ENCODE results near the gene KRTAP4-11. TPM values are rescaled to one million over a fixed set of nuclear protein-coding genes. Genes with fewer than 3 reads are reported as not detected.

The KRTAP4-11 gene
- total RNA-seq, 2 experiments from 2014 or later, result not detected

DNA sequence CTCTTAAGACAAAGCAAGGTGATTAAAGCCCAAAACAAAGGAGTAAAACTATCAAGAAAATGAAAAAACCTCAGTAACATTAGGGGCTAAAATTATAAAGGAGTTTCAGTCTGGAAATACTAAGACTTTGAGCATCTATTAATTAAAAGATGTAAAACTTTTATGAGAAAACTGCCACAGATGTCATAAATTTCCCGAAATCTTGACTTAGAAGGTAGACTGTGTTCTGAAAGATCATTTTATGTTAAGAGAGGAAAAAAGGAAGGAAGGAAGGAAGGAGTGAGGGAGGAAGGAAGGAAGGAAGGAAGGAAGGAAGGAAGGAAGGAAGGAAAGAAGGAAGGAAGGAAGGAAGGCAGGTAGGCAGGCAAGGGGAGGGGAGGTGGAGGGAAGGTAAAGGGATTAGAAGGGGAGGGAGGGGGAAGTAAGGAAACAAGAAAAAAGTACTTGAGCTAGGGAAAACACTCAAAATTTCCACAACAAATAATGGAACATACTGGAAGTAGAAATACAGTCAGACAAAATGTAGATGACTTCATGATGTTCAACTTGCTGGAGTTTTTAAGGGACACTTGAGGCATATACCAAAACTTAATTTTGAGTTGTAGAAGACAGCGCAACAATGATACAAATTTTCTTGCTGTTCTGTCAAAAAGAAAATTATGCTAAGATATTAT is 29.5 kb upstream of the KRTAP4-11 start:
- Histone ChIP-seq H3K79me2 (ENCODE audit: insufficient read depth, low read depth, low read length) (no peaks in the 10 kb centered on the region), H3K4me2 (ENCODE audit: low read length) (no peak overlapping the region), H3K4me1 (ENCODE audit: insufficient read depth, low read length, poor library complexity, severe bottlenecking) (no peaks in the 10 kb centered on the region), H3K9me2 (ENCODE audit: insufficient read depth, low read length) (no peaks in the 10 kb centered on the region), H3K36me3 (ENCODE audit: insufficient read depth, low read length) (no peaks in the 10 kb centered on the region), H3K9me3 (ENCODE audit: low read length) (no peaks in the 10 kb centered on the region; the same call in 1 of the 2 replicates), H2AFZ (ENCODE audit: low read length) (no peak overlapping the region), H3K27ac (ENCODE audit: low read depth, low read length, poor library complexity, severe bottlenecking) (no peak overlapping the region), H3K4me3 (ENCODE audit: low read depth, low read length, poor library complexity, severe bottlenecking) (no peak overlapping the region), H4K20me1 (ENCODE audit: insufficient read depth, low read length) (no peaks in the 10 kb centered on the region)
- no peak for DNase-seq (ENCODE audit: low spot score)
- TF ChIP-seq EZH2phosphoT487 (IDR thresholded peaks at IDR 0.05; ENCODE audit: borderline replicate concordance, low read depth, low read length) (no peak), CTCF (conservative IDR thresholded peaks at IDR 0.05; ENCODE audit: low read length) (no peak)
- CTCF ChIA-PET (ENCODE audit: unreplicated experiment), result no interaction called here
- intact Hi-C loops (cut with micrococcal nuclease; ENCODE audit: unreplicated experiment), result no loop called here
- no TSS peak for BruUV-seq (replicated peaks)
- POLR2A ChIA-PET, result interaction anchor here (0.7 kb wide), 1 partner anchor 394 kb away, joined by 3 read pairs; no protein-coding TSS in a partner anchor

DNA sequence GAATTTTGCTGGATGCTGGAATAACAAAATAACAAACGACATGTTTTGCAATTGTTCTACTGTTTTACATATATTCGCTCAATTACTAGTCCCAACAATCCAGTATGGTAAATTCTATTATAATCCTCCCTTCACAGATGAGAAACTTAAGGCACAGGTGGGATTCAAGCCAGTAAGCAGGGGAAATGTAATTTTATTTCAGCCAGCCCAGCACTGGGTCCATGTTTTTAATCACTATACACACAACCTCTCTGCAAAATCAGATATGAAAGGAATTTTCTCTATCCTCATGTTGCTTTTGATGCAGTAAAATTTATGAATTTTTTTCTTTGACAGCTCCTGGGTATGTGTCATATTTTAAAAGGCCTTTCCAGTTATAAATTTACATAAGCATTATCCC is 27.1 kb upstream of the KRTAP4-11 start:
- H4K20me1 ChIP-seq (ENCODE audit: insufficient read depth, low read length), result no peaks in the 10 kb centered on the region
- DNase-seq (ENCODE audit: low spot score), result no peak
- no peak overlapping the region for H3K4me2 ChIP-seq (ENCODE audit: low read length)
- no peaks in the 10 kb centered on the region for H3K36me3 ChIP-seq (ENCODE audit: insufficient read depth, low read length)
- H3K9me2 ChIP-seq (ENCODE audit: insufficient read depth, low read length), result no peaks in the 10 kb centered on the region
- ChIA-PET POLR2A (no interaction called here), CTCF (ENCODE audit: unreplicated experiment) (no interaction called here)
- peaks cover 7% of the 10 kb centered on the region; the same call in 1 of the 2 replicates for H3K9me3 ChIP-seq (ENCODE audit: low read length)
- BruUV-seq (replicated peaks), result no TSS peak
- H3K27ac ChIP-seq (ENCODE audit: low read depth, low read length, poor library complexity, severe bottlenecking), result no peak overlapping the region
- H3K4me1 ChIP-seq (ENCODE audit: insufficient read depth, low read length, poor library complexity, severe bottlenecking), result no peaks in the 10 kb centered on the region
- H3K79me2 ChIP-seq (ENCODE audit: insufficient read depth, low read depth, low read length), result no peaks in the 10 kb centered on the region
- intact Hi-C loops (cut with micrococcal nuclease; ENCODE audit: unreplicated experiment), result no loop called here
- TF ChIP-seq CTCF (conservative IDR thresholded peaks at IDR 0.05; ENCODE audit: low read length), result no peak
- TF ChIP-seq EZH2phosphoT487 (IDR thresholded peaks at IDR 0.05; ENCODE audit: borderline replicate concordance, low read depth, low read length), result no peak
- H3K4me3 ChIP-seq (ENCODE audit: low read depth, low read length, poor library complexity, severe bottlenecking), result no peak overlapping the region
- H2AFZ ChIP-seq (ENCODE audit: low read length), result no peak overlapping the region

- Histone ChIP-seq H3K4me3 (ENCODE audit: low read depth, low read length, poor library complexity, severe bottlenecking) (no peak overlapping the region), H4K20me1 (ENCODE audit: insufficient read depth, low read length) (no peaks in the 10 kb centered on the region), H3K9me3 (ENCODE audit: low read length) (peaks cover 7% of the 10 kb centered on the region; the same call in 1 of the 2 replicates), H3K4me2 (ENCODE audit: low read length) (no peak overlapping the region), H3K4me1 (ENCODE audit: insufficient read depth, low read length, poor library complexity, severe bottlenecking) (no peaks in the 10 kb centered on the region), H3K36me3 (ENCODE audit: insufficient read depth, low read length) (no peaks in the 10 kb centered on the region), H3K27ac (ENCODE audit: low read depth, low read length, poor library complexity, severe bottlenecking) (no peak overlapping the region), H2AFZ (ENCODE audit: low read length) (no peak overlapping the region), H3K9me2 (ENCODE audit: insufficient read depth, low read length) (no peaks in the 10 kb centered on the region), H3K79me2 (ENCODE audit: insufficient read depth, low read depth, low read length) (no peaks in the 10 kb centered on the region)
- no peak for TF ChIP-seq EZH2phosphoT487 (IDR thresholded peaks at IDR 0.05; ENCODE audit: borderline replicate concordance, low read depth, low read length)
- intact Hi-C loops (cut with micrococcal nuclease; ENCODE audit: unreplicated experiment), result no loop called here
- POLR2A ChIA-PET, result no interaction called here
- no peak for DNase-seq (ENCODE audit: low spot score)
- CTCF ChIA-PET (ENCODE audit: unreplicated experiment), result no interaction called here
- BruUV-seq (replicated peaks), result no TSS peak
These were observed 26.7 kb upstream of the KRTAP4-11 start for GRCh38 chr17:41144846-41145245.
